ENCODE data around the gene NCKAP5.

The NCKAP5 gene

DNA sequence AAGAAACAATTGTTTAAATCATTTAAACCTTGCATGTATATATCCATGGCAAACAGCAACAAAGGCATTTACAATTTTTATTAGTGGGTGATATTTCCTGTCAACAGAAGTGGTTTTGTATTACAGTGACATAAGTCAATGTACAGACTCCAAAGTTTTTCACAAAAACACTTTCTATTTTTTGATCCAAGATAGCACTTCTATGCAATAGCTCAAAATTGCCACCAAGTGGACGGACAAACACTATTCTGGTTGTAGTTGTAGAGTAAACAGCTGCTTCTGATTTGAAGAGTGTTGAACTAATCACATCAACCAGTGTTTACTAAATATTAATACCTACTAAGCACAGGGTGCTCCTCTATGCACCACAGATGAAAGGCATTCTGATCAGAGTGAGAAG is 421.4 kb downstream of the NCKAP5 start:
- no peak overlapping the region for H3K4me3 ChIP-seq (ENCODE audit: low read depth, low read length)
- DNase-seq (ENCODE audit: low read depth): no peak
- TF ChIP-seq, protein P1, sequence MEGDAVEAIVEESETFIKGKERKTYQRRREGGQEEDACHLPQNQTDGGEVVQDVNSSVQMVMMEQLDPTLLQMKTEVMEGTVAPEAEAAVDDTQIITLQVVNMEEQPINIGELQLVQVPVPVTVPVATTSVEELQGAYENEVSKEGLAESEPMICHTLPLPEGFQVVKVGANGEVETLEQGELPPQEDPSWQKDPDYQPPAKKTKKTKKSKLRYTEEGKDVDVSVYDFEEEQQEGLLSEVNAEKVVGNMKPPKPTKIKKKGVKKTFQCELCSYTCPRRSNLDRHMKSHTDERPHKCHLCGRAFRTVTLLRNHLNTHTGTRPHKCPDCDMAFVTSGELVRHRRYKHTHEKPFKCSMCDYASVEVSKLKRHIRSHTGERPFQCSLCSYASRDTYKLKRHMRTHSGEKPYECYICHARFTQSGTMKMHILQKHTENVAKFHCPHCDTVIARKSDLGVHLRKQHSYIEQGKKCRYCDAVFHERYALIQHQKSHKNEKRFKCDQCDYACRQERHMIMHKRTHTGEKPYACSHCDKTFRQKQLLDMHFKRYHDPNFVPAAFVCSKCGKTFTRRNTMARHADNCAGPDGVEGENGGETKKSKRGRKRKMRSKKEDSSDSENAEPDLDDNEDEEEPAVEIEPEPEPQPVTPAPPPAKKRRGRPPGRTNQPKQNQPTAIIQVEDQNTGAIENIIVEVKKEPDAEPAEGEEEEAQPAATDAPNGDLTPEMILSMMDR (IDR thresholded peaks at IDR 0.05; ENCODE audit: control insufficient read depth, extremely low read depth, insufficient read depth): no peak

- no peak overlapping the region for H3K4me3 ChIP-seq (ENCODE audit: low read depth, low read length)
- TF ChIP-seq, protein P1 (IDR thresholded peaks at IDR 0.05; ENCODE audit: control insufficient read depth, extremely low read depth, insufficient read depth): no peak
- no peak for DNase-seq (ENCODE audit: low read depth)
Observed at GRCh38 chr2:133143645-133144044, 424.6 kb downstream of the NCKAP5 start.

DNA sequence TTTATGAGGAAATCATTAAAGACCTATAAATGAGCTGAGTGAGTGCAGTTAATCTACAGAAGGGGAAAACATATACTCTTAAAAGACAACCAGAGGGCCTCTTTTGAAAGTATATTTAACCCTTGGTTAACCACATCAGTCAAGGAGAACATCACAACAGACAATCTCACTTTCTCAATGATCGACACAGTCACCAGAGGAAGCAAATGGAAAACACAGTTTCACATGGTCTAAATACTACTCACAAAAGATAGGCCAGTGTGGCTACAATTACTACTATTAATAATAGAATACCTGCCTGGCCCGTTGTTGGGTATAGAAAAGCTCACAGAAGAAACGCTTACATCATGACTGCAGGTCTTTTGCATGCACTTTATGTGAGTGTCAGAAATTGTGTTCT is 426.2 kb downstream of the NCKAP5 start:
- no peak for DNase-seq (ENCODE audit: low read depth)
- TF ChIP-seq, protein P1 (IDR thresholded peaks at IDR 0.05; ENCODE audit: control insufficient read depth, extremely low read depth, insufficient read depth): no peak
- no peak overlapping the region for H3K4me3 ChIP-seq (ENCODE audit: low read depth, low read length)

GRCh38 chr2:133140620-133141019 is 427.6 kb downstream of the NCKAP5 start:
- TF ChIP-seq, protein P1 (IDR thresholded peaks at IDR 0.05; ENCODE audit: control insufficient read depth, extremely low read depth, insufficient read depth): no peak
- H3K4me3 ChIP-seq (ENCODE audit: low read depth, low read length): no peak overlapping the region
- no peak for DNase-seq (ENCODE audit: low read depth)

GRCh38 chr2:133139847-133140533 is 428.3 kb downstream of the NCKAP5 start:
- TF ChIP-seq, protein P1 (IDR thresholded peaks at IDR 0.05; ENCODE audit: control insufficient read depth, extremely low read depth, insufficient read depth): no peak
- no peak overlapping the region for H3K4me3 ChIP-seq (ENCODE audit: low read depth, low read length)
- no peak for DNase-seq (ENCODE audit: low read depth)

- TF ChIP-seq, protein P1 (IDR thresholded peaks at IDR 0.05; ENCODE audit: control insufficient read depth, extremely low read depth, insufficient read depth): no peak
- no peak for DNase-seq (ENCODE audit: low read depth)
- H3K4me3 ChIP-seq (ENCODE audit: low read depth, low read length): no peak overlapping the region
Observed at GRCh38 chr2:133138693-133139092, 429.6 kb downstream of the NCKAP5 start.

Measured in LNCaP clone FGC (cell line).